NCI-H1694 treated with DMSO at 0.1 percent for 48 hours (cell line): Measurements from ENCODE around the gene PPM1H.
"Not testable (repeated sequence)": the region's sequence is repeated elsewhere in the genome, so short reads cannot be mapped to it uniquely, and the experiment has no call there.

Source experiments
- DNase-seq: peaks from one replicate; lab custom pipeline; 2025; lab: John Stamatoyannopoulos, UW

PPM1H gene

DNA sequence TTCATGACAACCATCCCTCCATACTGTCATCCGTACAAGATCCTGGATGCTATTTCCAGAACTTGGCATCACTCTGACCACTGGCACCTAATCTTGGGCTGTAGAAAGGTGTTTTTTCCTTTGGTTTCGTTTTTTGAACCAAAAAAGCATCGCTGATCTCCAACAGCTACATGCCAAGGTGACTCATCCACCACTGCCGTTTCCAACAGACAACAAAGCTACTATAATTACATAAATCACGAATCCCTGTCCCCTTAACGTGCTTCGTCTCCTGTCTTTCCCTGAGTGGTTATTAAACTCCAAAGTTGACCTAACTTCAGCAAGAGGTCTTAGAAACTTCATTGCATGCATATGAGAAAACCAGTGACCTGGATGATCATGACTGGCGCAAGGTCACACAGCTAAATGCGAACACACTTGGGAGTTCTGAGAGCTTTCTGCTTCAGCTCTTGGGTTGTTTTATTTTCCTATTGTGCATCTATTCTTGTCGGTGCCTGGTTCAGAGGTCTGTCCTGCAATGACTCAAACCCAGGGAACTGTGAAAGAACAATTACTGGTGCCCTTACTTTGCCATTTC lies 99.9 kb downstream of the PPM1H start:
- no peak for DNase-seq

- no peak for DNase-seq
Observed at GRCh38 chr12:62834406-62834805, 100.5 kb downstream of the PPM1H start.

DNA sequence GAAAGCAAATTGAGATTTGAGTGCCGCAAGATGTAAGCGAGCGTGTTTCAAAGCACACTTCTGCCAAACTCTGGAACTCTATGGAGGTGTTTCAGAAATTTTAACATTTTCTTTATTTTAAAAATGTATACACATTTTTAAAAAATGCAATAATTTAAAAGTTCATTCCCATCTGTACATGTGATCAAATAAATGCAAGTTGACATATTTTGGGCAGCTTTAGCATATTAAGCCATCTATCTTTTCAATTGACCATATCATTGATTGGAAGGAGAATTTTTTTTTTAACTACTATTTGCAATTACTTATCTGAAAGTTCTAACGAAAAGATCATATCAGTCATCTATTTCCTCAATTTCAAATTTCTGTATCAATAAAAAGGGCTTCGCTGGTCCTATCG lies 101.3 kb downstream of the PPM1H start:
- DNase-seq: no peak

GRCh38 chr12:62832558-62832957 lies 102.4 kb downstream of the PPM1H start:
- no peak for DNase-seq

GRCh38 chr12:62832027-62832426 lies 102.9 kb downstream of the PPM1H start:
- no peak for DNase-seq

DNA sequence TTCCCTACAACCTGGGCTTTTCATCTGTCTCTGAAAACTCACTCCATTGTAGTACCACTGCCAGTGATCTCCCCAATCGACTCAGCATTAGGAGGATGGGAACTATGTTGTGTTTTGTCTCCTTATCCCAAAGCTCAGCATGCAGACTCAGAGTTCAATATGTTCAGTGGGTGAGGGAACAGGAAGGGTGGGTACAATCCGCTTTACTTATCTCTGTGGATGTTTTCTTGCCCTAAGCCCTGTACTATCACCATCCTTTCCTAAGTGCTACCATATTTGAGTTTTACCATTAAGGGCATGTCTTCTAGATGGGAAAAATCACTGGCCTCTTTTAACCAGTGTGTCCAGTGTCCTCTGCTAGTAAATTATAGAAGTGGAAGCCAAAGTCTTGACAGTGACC lies 107.1 kb downstream of the PPM1H start:
- DNase-seq: no peak

DNA sequence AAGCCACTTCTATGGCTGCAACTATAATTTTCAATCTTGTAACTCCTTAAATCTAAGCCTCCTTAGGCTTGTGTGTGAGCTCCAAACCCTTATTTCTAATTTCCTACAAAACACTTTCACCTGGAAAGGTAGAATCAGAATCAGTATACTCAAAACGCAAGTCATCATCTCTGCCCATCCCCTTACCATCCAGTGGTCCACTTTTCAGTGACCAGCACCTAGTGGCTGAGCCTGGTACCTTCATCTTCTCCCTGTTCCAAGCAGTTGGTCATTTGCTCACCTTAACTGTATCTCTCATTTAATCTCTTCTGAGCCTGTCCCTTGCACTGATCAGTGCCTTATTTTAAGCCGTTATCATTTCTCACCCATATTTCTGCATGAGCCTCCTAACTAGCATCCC lies 107.9 kb downstream of the PPM1H start:
- no peak for DNase-seq

DNA sequence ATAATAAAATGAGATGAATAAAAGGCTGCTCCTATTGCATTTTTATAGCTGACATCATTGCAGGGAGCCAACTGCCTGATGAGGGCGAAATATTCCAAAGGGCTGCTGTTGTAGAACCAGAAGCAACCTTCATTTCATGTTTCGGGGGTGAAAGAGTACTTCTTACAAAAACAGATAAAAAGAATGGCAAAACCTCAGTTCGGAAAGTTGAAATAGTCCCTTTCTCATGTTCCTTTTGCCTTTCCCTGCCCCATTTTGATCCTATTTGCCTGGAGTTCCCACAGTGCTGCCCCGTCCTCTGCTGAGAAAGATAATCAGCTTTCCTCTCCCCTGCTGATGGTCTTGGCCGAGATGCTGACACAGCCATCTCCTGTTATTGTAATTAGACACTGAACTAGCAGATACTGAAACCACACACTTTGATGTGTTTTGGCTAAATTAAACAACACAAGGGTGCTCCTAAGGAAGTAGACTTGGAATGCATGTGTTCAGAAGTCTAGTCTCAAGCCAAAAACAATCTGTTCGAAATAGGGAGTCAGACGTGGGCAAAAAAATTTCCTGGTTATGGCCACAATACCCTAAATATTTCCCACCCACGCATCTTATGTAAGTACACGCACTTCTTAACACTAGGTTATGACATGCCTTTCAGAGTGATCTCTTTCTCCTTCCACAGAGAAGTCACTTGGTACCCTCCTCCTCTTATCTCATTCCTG lies 117.2 kb downstream of the PPM1H start:
- no peak for DNase-seq

DNA sequence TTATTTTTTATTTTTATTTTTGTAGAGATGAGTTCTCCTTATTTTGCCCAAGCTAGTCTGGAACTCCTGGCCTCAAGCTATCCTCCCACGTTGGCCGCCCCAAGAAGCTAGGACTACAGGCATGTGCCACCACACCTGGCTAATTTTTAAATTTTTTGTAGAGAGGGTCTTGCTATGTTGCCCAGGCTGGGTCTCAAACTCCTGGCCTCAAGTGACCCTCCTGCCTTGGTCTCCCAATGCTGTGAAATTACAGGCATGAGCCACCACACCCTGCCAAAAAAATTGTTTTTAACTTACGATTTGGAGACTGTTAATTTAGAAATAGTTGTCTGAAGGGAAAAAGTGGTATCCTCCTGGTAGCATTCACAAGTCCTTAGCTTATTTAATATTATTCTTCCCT lies 120.7 kb downstream of the PPM1H start:
- no peak for DNase-seq

- DNase-seq: no peak
Observed at GRCh38 chr12:62813031-62813829, 121.7 kb downstream of the PPM1H start.

- not testable (repeated sequence) for DNase-seq
Observed at GRCh38 chr12:62811481-62811880, 123.5 kb downstream of the PPM1H start.

DNA sequence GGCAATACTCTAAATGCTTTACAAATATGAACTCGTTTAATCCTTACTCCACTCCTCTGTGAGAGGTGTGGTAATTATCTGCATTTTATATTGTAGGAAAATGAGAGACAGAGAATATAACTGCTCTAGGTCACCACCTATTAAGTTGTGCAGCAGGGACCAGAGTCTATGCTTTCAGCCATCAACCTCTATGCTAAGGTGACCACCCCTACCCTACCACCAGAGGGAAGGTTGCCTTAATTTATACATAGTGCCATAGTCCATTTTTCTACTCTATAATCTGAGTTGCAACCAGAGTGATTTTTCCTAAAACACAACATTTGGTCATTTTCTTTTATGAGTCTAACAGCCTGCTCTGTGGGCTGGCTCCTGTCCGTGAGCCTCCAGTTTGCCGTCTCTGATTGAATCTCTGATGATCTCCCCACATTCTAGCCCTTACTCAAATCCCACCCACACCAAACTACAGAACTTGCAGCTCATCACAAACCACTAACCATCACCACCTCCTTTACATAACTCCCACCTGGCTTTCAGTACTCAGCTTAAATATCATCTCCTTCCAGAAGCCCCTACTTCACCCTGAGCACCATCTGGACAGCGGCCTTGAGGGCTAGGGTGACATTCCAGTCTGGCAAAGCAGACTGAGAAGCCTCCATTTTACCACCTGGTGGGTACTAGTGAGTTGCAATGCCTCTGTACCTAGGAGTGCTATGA lies 126.6 kb downstream of the PPM1H start:
- DNase-seq: no peak

- no peak for DNase-seq
Observed at GRCh38 chr12:62806893-62807292, 128.1 kb downstream of the PPM1H start.

DNA sequence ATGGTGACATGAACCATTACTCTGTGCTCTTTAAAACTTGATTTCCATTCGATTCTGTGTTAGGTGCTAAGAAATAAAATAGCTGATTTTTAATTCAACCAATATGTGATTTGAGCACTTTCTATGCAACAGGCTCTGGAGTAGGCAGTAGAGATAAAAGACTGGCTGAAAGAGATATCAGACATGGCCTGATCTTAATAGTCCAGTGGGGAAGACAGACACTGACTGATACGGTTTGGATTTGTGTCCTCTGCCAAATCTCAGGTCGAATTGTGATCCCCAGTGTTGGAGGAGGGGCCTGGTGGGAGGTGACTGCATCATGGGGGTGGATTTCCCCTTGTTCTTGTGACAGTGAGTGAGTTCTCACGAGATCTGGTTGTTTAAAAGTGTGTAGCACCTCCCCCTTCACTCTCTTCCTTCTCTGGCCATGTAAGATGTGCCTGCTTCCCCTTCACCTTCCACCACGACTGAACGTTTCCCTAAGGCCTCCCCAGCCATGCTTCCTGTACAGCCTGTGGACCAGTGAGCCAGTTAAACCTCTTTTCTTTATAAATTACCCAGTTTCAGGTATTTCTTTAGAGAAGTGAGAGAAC lies 128.6 kb downstream of the PPM1H start:
- DNase-seq: no peak

GRCh38 chr12:62805517-62805916 lies 129.4 kb downstream of the PPM1H start:
- no peak for DNase-seq

- no peak for DNase-seq
Observed at GRCh38 chr12:62803756-62804155, 131.2 kb downstream of the PPM1H start.

GRCh38 chr12:62802984-62803383 lies 132.0 kb downstream of the PPM1H start:
- DNase-seq: no peak

GRCh38 chr12:62802321-62802720 lies 132.6 kb downstream of the PPM1H start:
- no peak for DNase-seq

DNA sequence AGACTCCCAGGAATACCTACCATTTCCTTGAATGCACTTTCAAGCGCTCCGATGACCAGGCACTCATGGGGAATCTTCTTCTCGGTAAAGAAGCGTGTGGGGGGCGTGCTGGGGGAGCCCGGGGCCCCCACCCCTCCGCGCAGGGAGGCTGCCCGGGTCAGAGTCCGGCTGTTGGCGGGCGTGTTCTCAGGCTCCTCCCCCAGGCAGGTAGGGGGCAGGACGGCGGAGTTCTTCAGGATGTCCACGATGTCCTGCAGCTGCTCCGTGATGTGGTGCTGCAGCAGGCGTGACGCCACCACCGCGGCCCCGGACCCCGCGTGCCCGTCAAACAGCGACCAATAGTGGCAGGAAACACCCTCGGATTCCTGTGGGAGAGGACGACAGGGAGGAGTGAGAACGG lies 133.2 kb downstream of the PPM1H start:
- DNase-seq: no peak

DNA sequence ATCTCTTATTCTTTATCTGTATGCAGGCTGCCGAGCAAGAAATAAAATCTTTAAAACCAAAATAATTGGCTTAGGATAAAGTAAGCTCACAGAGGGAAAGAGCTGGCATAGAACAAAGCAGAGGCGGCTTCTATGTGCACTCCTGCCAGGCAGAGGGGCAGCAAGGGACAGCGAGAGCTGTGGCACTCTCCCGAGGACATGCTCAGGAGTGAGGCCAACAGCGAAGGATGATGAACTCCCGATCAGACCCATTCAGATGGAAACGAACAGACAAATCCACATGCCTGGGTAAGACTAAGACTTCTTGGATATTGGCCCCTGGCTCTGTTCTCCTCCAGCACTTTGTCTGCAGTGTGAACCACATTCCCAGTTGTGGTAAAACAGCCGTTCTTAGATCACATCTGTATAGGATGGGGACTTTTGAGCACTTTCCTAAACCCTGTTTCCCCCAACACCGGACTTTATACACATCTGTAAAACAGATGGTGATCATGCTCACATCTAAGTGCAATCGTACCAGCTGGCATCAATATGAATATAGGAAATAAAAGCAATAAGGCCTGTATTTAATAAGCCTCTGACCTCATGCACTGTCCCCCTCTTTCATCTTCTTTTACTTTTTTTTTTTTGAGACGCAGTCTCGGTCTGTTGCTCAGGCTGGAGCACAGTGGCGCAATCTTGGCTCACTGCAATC lies 134.1 kb downstream of the PPM1H start:
- DNase-seq: no peak

- no peak for DNase-seq
Observed at GRCh38 chr12:62799766-62800406, 135.1 kb downstream of the PPM1H start.
